Femur (tissue), 1 donor: ENCODE results near the gene ERAP2.

Experiments
- DNase-seq: peaks from one replicate; pipeline ENCODE4 v3.0.0-alpha.2; 2017

ERAP2 gene

DNA sequence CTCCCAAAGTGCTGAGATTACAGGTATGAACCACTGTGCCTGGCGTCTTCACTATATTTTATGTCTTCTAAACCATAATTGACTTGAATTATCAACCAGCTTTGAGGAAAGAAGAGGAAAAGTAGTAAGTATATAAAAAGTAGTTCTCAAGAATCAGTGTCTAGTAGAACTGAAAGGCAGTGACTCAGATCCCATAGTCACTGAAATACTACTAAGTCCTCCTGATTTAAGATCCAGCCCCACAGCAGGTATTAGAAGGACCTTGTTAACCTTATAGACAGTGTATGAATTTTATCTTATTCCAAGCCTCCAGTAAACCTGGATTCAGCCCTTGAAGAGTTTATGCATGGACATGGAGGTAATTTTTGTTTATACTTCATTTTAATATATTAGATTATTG is 91.1 kb downstream of the ERAP2 start:
- no peak for DNase-seq

DNA sequence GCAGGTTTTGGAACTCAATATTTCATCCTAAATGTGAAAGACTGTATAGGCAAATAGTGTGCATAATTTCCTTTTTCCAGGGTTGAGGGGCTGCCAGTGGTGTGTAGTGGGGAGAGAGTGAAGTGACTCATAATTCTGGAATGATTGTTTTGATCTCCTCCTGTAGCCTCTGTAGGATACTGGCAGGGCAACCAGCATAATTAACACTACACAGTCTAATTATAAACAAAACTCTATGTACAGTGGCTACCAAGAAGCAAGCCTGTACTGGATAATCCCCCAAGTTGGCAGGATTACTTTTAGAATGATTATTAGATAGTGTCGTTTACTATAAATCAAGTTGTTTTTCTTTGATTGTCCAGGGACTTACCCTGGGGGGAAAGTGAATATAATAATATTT is 91.8 kb downstream of the ERAP2 start:
- DNase-seq = peak; percentile 41

DNA sequence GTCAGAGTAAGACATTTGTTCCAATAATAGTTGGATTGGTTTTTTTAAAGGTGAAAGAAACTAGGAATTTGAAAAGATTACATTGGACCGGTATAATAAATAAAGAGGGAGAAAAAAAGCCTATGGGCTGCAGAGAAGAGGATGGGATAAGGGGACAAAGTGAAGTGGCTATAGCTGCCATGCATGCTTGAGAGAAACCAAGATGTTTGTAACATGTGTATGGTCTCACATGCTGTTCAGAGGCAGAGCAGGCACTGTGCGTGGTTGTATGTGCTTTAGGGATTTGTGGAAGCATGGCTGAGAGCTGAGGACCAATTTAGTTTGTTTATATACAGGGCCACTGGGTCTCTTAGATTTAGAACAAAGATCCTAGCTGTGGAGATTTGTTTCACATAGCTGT is 92.3 kb downstream of the ERAP2 start:
- no peak for DNase-seq
